Dedifferentiated amniotic fluid mesenchymal stem cell (primary cell): ENCODE results near the gene MPPED1.

Source experiments
- DNase-seq: peaks from one replicate; pipeline ENCODE4 v3.0.0-alpha.2; 2016; ENCODE audit errors: extremely low spot score

Gene MPPED1

DNA sequence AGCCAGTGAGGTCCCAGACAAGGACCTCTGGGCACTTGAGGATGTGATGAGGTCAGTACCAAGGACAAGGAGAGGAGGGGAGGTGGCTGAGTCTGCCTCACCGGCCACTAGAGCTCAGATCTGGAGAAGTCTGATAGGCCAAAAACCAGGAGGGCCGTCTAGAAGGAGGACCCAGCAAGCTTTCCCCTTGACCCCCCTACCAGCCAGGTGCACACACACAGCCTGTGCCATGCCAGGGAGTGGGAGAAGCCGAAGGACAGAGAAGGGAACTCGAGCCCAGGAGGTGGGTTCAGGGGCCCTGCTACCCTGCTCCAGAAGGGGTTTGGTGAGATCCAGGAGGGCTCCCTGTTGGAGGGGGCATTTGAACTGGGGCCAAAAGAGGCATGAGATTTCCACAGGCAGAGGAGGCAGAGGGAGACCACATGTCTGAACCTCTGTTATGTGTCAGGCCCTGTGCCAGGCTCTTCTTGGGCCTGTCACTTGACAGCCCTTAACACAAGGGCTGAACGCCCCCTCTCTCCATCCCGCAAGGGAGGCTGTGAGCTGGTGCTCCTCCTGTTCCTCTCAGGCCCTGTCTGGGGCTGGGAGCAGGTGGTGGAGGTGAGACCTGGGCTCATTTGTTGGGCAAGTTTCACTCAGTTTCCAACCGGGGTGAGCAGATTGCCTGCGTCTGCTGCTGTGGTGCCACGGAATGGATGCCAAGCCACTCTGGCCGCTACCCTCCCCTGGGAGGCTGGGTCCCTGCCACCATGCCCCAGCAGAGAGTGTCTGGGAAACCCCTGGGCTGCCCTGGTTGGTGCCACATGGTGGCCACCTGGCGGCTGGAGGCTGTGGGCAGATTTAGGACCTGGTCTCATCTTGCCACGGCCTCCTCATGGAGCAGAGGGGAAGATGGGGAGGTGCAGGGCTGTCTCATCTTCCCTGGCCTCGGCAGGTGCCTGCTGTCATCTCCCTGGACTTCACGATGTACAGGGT is 65.2 kb downstream of the MPPED1 start:
- no peak for DNase-seq

DNA sequence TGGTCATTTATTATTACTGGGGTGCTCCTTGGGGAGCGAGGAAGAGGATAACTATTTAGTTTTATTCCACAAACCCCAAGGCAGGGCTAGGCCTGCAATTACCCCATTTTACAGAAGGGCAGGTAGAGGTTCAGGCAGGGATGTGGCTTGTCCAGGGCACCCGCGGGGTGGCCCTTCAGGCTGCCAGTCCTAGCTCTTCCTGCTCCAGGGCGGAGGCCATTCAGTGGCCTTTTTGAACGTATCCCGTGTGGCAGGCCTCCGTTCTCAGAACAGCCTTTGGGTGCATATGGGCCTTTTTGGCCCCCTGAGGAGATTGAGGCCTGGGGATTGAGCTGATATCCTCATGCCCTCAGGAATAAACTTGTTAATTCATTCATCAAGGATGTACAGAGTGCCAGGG is 66.2 kb downstream of the MPPED1 start:
- no peak for DNase-seq

DNA sequence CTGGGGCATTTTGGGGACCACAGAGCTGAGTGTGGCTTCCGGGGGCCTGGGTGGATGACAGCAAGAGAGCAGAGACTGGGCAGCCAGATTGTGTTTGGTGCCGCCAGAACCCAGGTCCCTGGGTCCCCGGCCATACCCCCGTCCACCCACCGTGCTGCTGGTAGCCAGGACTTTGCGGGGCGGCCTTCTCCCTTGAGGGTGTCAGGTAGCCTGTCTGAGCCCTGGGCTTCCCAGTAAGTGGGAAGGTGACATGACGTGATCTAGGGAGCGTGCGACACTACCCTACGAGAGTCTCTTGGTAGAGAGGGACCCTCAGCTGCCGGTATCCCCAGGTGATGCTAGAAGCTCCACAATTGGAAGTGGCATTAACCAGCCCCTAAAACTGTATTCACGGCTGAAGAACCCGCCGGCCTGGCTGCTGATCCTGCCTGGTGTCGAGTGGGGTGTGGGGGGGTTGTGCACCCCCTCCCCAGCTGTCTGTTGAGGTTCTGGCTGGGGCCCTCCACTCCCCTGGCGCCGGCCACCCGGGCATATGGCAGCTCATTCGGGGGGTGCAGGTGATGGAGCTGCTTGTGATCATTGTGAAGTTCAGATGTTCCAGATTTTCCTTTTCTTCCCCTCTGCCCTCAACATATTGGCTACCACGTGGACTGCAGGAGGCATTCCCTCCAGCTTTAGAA is 66.9 kb downstream of the MPPED1 start:
- no peak for DNase-seq

DNA sequence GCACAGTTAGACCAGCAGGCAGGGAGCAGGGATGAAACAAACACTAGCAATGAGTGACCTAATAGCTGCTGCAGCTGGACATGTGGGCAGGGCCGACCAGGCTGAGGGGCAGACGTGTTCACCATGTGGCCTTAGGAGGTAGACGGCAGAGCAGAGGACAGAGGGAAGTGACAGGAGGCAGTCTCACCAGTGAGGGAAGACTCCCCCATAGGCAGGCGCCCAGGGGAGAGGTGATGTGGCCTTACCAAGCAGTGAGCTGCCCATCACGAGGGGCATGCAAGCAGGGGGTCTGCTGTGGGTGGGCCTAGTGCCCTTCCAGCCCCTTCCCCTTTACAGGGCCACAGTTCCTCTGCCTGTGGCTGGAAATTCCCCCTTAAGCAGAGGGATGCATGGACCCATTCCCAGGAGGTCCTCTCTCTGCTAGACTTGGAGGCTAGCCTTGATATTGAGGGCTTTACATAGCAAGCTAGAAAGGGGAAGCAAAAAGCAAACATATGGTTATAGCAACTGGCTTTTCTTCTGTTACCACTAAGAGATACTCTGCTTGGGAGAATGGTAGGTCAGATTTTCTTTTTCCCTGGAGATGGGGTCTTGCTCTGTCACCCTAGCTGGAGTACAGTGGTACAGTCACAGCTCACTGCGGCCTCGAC is 67.6 kb downstream of the MPPED1 start:
- DNase-seq, result no peak

DNA sequence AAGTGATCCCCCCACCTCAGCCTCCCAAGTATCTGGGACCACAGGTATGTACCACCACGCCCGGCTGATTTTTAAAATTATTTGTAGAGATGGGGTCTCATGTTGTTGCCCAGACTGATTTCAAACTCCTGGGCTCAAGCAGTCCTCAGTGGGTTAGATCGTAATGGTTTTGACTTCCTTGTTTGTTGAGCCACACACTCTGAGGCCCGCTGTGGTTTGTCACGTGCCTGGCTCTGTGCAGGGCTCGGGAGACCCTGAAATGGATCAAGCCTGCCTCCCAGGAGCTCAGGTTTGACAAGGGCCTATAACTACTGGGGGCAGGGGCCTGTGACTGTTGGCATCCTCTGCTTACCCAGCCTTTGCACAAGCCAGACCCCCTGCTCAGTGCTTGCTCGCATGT is 68.1 kb downstream of the MPPED1 start:
- DNase-seq, result no peak

DNA sequence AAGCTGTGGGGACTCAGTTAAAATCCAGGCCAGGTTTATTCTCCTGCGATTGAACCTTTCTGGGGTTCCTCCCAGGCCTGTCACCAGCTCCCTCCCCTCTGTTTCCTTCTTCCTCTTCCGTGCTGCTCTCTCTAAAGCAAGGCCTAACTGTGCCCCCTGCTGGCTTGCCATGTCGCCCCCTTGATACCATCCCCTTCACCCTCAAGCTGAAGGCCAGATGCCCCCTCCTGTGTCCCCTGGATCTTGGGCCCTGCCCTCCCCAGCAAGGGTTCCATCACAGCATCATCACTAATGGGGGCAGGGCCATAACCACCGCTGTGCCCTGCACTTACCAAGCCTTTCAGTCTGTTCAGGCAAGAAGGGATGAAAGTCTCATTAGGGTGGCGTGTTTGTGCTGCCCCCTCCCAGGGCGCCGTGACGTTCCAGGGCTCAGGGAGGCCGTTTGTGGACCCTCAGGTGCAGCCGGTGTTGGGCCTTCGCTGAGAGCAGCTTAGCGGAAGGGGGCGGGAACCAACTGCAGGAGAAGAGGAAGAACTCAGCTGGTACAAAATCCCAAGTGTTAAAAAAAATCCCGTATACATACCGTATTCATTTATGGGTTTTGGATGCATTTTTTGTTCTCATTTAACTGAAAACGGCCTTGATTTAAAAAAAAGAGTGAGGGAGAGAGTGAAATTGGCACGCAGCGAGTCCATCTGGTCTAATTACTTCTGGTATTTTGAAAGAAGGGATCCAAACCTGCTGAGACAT is 69.9 kb downstream of the MPPED1 start:
- DNase-seq, result no peak

DNA sequence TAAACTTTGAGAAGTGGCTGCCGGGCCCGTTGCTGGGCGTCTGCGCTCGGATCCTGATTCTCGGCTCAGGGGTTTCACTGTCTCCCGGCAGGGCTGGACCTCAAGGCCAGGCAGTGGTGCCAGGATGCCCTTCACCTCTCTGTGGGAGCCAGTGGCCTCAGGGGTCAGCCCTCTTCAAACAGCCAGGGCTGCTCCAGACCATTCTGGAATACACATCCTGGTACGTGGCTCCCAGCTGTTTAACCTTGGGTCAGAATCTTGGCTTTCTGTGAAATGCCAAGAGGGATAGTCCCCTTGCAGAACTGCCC is 70.5 kb downstream of the MPPED1 start:
- DNase-seq, result no peak

DNA sequence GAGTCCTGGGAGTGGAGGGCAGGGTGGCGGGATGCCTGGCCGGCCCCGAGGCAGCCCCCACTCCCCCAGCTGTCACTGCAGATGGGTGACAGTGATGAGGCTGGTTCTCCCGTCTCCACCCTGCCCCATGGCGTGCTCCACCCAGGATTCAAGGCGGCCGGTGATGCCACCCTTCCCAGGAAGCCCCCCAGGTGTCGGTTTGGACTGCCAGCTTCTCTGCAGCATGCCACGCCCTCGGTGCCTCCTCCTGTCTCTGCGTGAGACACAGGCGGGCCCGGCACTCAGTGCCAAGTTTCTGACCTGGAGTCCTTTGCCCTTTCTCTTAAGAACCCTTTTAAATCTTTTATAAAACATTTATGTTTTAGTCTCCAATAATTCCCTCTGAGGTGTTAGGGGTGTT is 71.5 kb downstream of the MPPED1 start:
- no peak for DNase-seq

DNA sequence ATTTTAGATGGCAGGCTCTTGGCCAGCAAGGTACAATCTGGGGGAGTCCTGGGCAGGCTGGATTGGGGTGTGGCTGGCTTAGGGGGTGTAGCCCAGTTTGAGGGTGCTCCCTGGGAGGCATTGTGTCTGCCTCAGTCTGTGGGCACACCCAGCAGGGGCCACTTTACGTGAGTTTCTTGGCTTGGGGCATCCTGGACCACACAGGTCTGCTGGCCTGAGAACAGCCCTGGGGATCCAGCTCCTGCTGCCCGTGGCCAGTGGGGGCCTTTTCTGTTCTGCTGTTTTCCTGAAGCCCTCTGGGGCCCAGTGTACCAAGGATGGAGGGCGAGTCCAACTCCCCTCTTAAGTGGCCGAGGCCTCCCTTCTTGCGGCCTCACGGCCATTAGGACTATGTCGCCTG is 71.9 kb downstream of the MPPED1 start:
- no peak for DNase-seq

DNA sequence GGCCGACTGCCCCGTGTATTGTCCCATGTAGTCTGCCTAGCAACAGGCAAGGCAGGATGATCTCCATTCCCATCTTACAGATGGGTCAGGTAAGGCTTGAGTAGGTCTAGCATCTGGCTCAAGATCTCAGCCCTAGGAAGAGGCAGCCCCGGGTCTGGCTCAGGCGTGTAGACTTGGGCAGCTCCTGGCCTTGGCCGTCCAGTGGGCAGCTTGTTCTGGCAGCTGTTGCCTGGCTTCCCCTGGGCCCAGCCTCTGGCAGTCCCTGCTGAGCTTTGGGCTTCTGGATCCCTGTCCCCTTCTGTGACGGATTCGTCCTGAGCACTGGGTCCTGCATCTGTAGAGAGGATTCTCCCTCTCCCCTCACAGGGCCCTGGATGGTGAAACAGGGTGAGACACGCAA is 72.4 kb downstream of the MPPED1 start:
- no peak for DNase-seq

DNA sequence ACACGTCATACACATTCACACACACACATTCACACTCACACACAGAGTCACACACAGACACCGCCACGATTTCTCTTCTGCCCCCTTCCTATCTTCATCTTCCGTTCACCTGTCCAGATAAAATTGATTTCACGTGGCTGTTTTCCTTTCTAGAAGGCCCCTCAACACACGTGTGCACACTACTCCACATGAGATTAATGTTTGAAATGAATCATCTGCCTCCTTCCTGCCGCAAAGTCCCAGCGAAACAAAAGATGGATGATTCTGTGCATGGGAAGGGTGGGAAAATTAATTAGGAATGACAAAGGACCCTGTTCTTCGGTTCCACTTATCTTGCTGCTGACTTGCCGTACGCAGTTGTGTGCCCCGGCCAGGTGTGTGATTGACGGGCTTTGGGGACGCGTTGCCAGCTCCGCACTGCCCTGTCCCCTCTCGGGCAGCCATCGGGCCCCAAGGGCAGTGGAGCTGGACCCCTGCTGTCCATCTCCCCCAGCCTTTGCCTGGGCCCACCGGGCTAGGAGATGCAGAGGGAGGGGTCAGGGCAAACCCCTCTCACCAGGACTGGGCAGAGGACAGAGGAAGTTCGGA is 73.8 kb downstream of the MPPED1 start:
- no peak for DNase-seq

DNA sequence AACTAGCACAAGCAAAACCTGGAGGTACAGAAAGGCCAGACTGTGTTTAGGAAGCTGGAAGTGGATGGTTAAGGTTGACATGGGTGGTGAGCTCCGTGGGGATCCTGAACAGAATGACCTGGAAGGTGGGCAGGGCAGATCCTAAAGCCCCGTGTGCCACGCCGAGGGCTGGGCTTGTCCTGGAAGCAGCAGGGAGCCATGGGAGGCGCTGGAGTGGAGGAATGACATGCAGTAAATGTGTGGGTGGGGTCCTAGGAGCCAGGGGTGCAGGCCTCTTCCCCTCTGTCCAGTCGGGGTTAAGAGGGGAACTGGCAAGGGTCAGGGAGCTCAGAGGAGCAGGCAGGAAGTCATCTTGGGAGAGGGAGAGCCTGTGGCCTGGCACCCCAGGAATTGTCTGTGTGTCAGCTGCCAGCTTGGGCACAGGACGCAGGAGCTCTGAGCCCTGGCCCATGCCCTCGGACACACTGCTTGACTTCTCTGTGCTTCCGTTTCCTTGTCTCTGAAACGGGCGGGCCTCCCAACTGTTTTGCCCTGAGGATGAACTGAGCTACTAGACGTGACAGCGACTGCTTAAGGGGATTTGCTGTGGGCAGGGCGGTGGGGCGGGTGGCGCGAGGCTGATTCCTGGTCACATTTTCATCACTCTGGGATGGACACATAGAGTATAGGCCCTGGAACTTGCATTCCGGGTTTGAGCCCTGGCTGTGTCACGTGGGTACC is 75.7 kb downstream of the MPPED1 start:
- no peak for DNase-seq

DNA sequence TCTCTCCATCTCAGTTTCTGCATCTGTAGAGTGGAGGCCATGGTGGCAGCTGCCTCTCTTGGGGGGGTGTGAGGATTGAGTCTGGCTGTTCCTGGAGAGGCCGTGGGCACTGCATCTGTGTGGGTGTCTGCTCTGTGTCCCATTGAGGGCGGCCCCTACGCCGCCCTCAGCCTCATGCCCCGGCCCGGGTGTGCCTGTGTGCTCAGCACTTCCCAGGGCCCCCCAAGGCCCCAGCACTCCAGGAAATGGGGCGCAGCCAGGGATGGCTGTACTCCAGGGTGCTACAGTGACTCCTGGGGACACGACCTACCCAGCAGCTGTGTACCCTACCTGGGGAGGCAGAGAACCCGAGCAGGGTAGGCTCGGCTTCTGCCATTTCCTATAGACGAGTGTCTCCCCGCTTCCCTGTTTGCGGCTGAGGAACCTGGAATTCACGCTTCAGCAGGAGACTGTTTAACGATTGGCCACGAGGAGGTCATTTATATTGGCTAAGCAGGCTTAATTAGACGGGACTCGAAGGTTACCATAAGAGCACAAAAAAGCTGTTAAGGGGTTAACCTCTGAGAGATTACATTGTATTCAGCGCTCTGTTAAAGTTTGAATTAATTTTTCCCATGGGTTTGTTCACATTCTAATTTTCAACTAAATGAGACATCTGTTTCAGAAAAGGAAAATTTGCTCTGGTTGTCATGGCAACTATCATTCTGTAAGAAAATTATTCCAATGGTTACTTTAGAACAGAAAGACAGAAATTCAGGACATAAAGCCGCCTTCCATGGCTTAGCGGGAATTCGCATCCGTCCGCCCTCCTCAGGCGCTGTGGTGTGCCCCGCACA is 76.4 kb downstream of the MPPED1 start:
- no peak for DNase-seq

DNA sequence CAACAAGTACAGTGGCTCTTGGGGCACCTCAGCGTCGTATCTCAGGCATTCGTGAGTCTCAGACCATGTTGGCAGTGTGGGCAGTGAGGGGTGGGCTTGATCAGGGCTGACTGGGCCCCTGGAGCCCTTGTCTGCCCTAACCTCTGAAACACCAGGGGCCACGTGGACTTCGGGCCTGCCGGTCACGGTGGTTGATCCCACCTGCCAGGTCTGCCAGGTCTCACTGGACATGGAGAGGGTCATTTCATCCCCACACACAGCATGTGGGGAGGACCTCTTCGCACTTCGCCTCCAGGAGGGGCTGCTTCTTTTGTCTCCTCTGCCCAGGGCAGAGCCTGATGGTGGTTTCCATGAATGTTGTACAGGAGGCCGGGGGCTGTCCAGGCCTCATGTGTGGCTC is 77.1 kb downstream of the MPPED1 start:
- no peak for DNase-seq

DNA sequence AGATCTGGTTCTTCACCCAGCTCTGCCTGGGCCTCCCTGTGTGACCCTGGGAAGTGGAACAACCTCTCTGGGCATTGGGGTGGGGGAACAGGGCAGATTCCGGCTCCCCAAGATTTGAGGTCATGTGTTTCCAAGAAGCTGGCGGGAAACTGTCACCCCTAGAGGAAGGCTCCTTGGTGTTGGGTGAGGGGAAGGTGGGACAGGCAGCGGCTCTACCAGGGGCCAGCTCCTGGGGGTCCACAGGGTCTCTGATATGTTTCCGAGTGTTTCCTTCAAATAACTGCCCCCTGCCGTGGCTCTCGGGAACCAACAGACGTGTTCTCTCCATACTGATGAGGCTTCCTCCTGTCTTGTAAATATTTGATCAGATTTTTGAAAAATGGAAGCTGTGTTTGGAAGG is 78.5 kb downstream of the MPPED1 start:
- no peak for DNase-seq

DNA sequence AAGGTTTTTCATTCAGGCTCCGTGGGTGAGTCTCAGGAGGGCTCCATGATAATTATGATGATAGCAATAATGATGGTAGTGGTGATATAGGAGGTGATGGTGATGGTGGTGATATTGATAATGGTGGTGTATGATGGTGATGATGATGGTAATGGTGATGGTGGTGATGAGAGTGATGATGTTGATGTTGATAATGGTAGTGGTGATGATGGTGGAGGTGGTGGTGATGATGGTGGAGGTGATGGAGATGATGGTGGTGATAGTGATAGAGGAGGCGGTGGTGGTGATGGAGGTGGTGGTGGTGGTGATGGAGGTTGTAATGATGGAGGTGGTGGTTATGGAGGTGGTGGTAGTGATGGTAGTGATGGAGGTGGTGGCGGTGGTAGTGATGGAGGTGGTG is 79.4 kb downstream of the MPPED1 start:
- no peak for DNase-seq

DNA sequence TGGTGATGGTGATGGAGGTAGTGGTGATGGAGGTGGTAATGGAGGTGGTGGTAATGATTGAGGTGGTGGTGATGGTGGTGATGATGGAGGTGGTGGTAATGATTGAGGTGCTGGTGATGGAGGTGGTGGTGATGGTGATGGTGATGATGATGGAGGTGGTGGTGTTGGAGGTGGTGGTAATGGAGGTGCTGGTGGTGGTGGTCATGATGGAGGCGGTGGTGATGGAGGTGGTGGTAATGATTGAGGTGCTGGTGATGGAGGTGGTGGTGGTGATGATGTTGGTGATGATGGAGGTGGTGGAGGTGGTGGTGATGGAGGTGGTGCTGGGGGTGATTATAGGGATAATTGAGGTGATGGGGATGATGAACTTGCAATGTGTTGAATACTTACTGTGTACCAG is 79.9 kb downstream of the MPPED1 start:
- no peak for DNase-seq

DNA sequence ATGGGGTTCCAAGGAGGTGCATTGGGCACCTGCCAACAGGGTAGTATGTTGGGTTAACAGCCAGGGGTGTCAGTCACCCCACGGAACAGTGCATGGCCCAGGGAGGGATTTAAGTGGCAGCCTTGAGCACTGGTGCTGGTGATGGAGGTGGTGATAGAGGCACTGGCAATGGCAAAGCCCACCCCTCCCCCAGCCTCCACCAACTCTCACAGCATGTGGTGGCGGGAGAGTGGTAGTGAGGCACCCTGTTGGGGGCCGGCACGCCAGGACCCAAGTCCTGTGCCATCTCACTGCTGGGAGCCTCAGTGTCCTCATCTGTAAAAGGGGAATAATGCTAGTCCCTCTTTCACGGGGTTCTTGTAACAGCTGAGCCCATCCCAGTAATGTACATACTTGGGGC is 81.5 kb downstream of the MPPED1 start:
- DNase-seq, result no peak

DNA sequence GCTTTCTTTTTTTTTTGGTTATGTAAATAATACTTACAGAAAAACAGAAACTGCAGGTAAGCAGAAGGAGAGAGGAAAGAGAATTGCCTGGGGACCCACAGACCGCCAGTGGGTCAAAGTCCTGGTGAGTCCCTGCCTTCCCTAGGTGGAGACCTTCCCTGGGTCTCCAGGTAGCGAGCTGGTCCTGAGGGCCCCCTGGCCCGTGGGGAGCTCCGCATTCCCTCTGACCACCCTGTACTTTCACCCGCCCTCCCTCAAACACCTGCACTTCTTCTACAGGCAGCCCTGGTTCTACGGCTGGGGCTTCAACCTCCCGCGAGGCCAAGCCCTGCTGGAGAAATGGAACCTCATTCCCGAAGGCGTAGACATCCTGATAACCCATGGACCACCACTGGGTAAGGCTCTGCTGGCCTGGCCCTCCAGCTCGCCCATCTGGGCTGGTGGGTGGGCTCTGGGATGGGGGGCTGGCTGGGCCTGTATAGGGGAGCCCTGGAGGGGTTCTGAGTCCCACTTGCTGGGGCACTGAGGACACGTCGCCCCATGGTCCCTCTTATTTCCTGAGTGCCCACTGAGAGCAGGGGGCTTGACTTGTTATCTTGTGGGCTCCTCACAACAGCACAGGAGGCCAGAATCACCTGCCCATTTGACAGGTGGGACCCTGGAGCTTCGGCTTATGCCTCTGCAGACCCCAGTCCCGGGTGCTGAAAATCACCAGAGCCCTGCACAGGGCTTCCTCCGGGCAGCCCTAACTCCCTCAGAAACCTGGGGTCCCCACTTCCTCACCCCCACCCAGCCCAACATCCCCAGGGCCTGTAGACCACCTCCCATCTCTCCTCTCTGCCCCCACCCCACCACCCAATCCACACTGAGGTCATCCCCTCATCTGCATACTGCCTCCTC is 86.4 kb downstream of the MPPED1 start:
- DNase-seq, result no peak
